K562 (cell line): ENCODE measurements around the gene ENO2. TPM values are rescaled to one million over a fixed set of nuclear protein-coding genes. Genes with fewer than 3 reads are reported as not detected.

Source experiments
- CAMTA2 ChIP-seq: fragments of 250-450 bp; sonication (Bioruptor Pico); conservative IDR thresholded peaks from 2 replicates; pipeline ENCODE4 v1.5.1; 2022
- FOXJ3 ChIP-seq: sonication (generic); formaldehyde crosslinking; IDR thresholded peaks from 2 replicates; pipeline ENCODE4 v1.4.0; 2020; ENCODE audit warnings: mild to moderate bottlenecking, missing genetic modification reagents
- HNRNPH1 ChIP-seq: fragments of 200-400 bp; formaldehyde crosslinking; optimal IDR thresholded peaks from 2 replicates; pipeline ENCODE3; 2017; ENCODE audit warnings: low read depth, mild to moderate bottlenecking, low read length, moderate library complexity
- L3MBTL2 ChIP-seq: fragments of 450-650 bp; IDR thresholded peaks from 2 replicates; pipeline ENCODE4 v1.6.1; 2016; ENCODE audit warnings: mild to moderate bottlenecking, moderate library complexity
- MEIS2 ChIP-seq: fragments of 450-650 bp; IDR thresholded peaks from 2 replicates; pipeline ENCODE4 v1.6.1; 2014; ENCODE audit warnings: mild to moderate bottlenecking; ENCODE audit not compliant: partially characterized antibody
- NR4A1 ChIP-seq, 2 experiments: fragments of 250-450 bp in 1 of 2; fragments of 450-650 bp in 1 of 2; sonication (Bioruptor Pico) in 1 of 2; IDR thresholded peaks; 2 replicates each; pipeline versions ENCODE4 v1.4.0 to v1.6.1; 2016 to 2020; ENCODE audit warnings: mild to moderate bottlenecking in 2 of 2, missing compliant biosample characterization in 1 of 2, missing genetic modification characterization in 1 of 2, moderate library complexity in 1 of 2
- POLR2H ChIP-seq: IDR thresholded peaks from 2 replicates; pipeline ENCODE4 v1.6.1; 2016; ENCODE audit warnings: missing genetic modification characterization, low read depth, mild to moderate bottlenecking, control low read depth, missing compliant biosample characterization, moderate library complexity
- RFX5 ChIP-seq: IDR thresholded peaks from 2 replicates; pipeline ENCODE4 v1.6.1; 2011; ENCODE audit warnings: low read depth, mild to moderate bottlenecking, improper control_type of control experiment, low read length
- SMARCA5 ChIP-seq: fragments of 450-650 bp; IDR thresholded peaks from 2 replicates; pipeline ENCODE4 v1.6.1; 2016
- SMC3 ChIP-seq: conservative IDR thresholded peaks from 2 replicates; pipeline ENCODE4 v1.6.1; 2011; ENCODE audit warnings: low read depth, low read length, improper control_type of control experiment; ENCODE audit not compliant: insufficient read depth
- ZBTB2 ChIP-seq: fragments of 450-650 bp; IDR thresholded peaks from 2 replicates; pipeline ENCODE4 v1.6.1; 2016; ENCODE audit warnings: antibody characterized with exemption
- ZNF121 ChIP-seq: sonication (generic); formaldehyde crosslinking; conservative IDR thresholded peaks from 2 replicates; pipeline ENCODE4 v1.8.0; 2022; ENCODE audit warnings: missing genetic modification reagents
- ZNF518B ChIP-seq: fragments of 250-450 bp; sonication (Bioruptor Pico); IDR thresholded peaks from 2 replicates; pipeline ENCODE4 v1.5.0; 2021; ENCODE audit warnings: mild to moderate bottlenecking, moderate library complexity
- ZNF589 ChIP-seq: fragments of 200-800 bp; sonication (Bioruptor generic); IDR thresholded peaks from 2 replicates; pipeline ENCODE4 v1.6.1; 2016; ENCODE audit warnings: low read depth, missing genetic modification characterization, missing compliant biosample characterization
- ZNF696 ChIP-seq: fragments of 250-450 bp; sonication (Bioruptor Pico); conservative IDR thresholded peaks from 2 replicates; pipeline ENCODE4 v1.4.0; 2020; ENCODE audit warnings: mild to moderate bottlenecking, moderate library complexity
- ZNF75A ChIP-seq: fragments of 450-650 bp; formaldehyde crosslinking; IDR thresholded peaks from 2 replicates; pipeline ENCODE4 v1.4.0; 2020; ENCODE audit warnings: mild to moderate bottlenecking
- polyA plus RNA-seq, 8 experiments: library from polyadenylated mRNA; depleted of rRNA in 4 of 8; stranded (reverse) in 5 of 8; unstranded in 3 of 8; fragments of >200 nt; fragmentation: Nextera tagmentation in 2 of 8; fragmentation: Illumina TruSeq in 1 of 8; extraction: Ambion mirVana in 2 of 8; extraction: Trizol in 1 of 8; gene quantifications; 2 replicates each; pipeline versions ENCODE4 v1.2.1 to v1.2.3, GENCODE V29; 2011 to 2014; ENCODE audit warnings: inconsistent platforms in 1 of 8, missing spikeins in 1 of 8
- total RNA-seq, 7 experiments: library from RNA; depleted of rRNA in 6 of 7; stranded (reverse); fragments of >200 nt in 6 of 7; fragmentation: Illumina TruSeq in 2 of 7; extraction: Trizol in 2 of 7; gene quantifications; 2 replicates each; pipeline versions ENCODE4 v1.2.1 to v1.2.3, GENCODE V29; 2011 to 2021; ENCODE audit warnings: low replicate concordance in 1 of 7
- TF ChIP-seq, protein P1 (sequence below): fragments of 250-450 bp; sonication (Bioruptor Pico); IDR thresholded peaks from 2 replicates; pipeline ENCODE4 v1.8.0; 2022; ENCODE audit warnings: inconsistent platforms
- TF ChIP-seq, protein P2 (sequence below): IDR thresholded peaks from 2 replicates; pipeline ENCODE4 v1.6.1; 2011; ENCODE audit not compliant: insufficient read length; ENCODE audit errors: extremely low read depth
- TF ChIP-seq, protein P3 (sequence below): sonication (generic); formaldehyde crosslinking; IDR thresholded peaks from 2 replicates; pipeline ENCODE4 v1.8.0; 2022; ENCODE audit warnings: mild to moderate bottlenecking, missing genetic modification reagents
- TF ChIP-seq, protein P4 (sequence below): fragments of 450-650 bp; IDR thresholded peaks from 2 replicates; pipeline ENCODE4 v1.6.1; 2016

Gene ENO2
- total and polyA plus RNA-seq, 9 of the 15 experiments (the other 6 are each of a cell fraction or from before 2014, with no cell fraction given), result 10.9 to 43.3 (median 21.0) TPM

GRCh38 chr12:6961278-6961694 lies 46.9 kb downstream of the ENO2 start (continued):
- TF ChIP-seq, protein P1, sequence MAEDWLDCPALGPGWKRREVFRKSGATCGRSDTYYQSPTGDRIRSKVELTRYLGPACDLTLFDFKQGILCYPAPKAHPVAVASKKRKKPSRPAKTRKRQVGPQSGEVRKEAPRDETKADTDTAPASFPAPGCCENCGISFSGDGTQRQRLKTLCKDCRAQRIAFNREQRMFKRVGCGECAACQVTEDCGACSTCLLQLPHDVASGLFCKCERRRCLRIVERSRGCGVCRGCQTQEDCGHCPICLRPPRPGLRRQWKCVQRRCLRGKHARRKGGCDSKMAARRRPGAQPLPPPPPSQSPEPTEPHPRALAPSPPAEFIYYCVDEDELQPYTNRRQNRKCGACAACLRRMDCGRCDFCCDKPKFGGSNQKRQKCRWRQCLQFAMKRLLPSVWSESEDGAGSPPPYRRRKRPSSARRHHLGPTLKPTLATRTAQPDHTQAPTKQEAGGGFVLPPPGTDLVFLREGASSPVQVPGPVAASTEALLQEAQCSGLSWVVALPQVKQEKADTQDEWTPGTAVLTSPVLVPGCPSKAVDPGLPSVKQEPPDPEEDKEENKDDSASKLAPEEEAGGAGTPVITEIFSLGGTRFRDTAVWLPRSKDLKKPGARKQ (CRISPR knock-in tag), result no peak
- no peak for TF ChIP-seq SMARCA5
- TF ChIP-seq, protein P2, sequence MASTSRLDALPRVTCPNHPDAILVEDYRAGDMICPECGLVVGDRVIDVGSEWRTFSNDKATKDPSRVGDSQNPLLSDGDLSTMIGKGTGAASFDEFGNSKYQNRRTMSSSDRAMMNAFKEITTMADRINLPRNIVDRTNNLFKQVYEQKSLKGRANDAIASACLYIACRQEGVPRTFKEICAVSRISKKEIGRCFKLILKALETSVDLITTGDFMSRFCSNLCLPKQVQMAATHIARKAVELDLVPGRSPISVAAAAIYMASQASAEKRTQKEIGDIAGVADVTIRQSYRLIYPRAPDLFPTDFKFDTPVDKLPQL, result no peak
- TF ChIP-seq FOXJ3 (CRISPR knock-in tag), result no peak
- TF ChIP-seq SMC3, result no peak
- TF ChIP-seq POLR2H (tag), result no peak
- no peak for TF ChIP-seq ZNF75A (CRISPR knock-in tag)
- TF ChIP-seq ZBTB2, result peak; percentile 53; the same call in 1 of the 2 replicates
- TF ChIP-seq L3MBTL2, result 0 out of 2 replicates have a peak, but pooled peaks have one; percentile 19
- TF ChIP-seq CAMTA2 (CRISPR knock-in tag), result no peak
- no peak for TF ChIP-seq NR4A1 (CRISPR knock-in tag; IDR thresholded peaks at IDR 0.05)
- peak; percentile 27; the same call in 1 of the 2 replicates for TF ChIP-seq NR4A1 (tag; IDR thresholded peaks at IDR 0.05)
- no peak for TF ChIP-seq RFX5
- TF ChIP-seq, protein P3, sequence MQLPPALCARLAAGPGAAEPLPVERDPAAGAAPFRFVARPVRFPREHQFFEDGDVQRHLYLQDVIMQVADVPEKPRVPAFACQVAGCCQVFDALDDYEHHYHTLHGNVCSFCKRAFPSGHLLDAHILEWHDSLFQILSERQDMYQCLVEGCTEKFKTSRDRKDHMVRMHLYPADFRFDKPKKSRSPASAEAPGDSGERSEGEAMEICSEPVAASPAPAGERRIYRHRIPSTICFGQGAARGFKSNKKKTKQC (CRISPR knock-in tag), result 0 out of 2 replicates have a peak, but pooled peaks have one; percentile 13
- TF ChIP-seq ZNF518B (CRISPR knock-in tag), result no peak
- TF ChIP-seq, protein P4, sequence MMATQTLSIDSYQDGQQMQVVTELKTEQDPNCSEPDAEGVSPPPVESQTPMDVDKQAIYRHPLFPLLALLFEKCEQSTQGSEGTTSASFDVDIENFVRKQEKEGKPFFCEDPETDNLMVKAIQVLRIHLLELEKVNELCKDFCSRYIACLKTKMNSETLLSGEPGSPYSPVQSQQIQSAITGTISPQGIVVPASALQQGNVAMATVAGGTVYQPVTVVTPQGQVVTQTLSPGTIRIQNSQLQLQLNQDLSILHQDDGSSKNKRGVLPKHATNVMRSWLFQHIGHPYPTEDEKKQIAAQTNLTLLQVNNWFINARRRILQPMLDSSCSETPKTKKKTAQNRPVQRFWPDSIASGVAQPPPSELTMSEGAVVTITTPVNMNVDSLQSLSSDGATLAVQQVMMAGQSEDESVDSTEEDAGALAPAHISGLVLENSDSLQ, result 0 out of 2 replicates have a peak, but pooled peaks have one; percentile 18
- TF ChIP-seq ZNF696 (CRISPR knock-in tag), result no peak
- TF ChIP-seq HNRNPH1, result no peak
- TF ChIP-seq ZNF589, result no peak
- no peak for TF ChIP-seq MEIS2
- no peak for TF ChIP-seq ZNF121 (CRISPR knock-in tag)
